GM21529 (cell line): ENCODE measurements around the gene PLGRKT.
A peak's percentile ranks its signal among the peaks of the same experiment; 100 is the strongest.
"Not testable (repeated sequence)": the region's sequence is repeated elsewhere in the genome, so short reads cannot be mapped to it uniquely, and the experiment has no call there.

Experiments
- ATAC-seq: cut with Tn5 transposase; IDR thresholded peaks from one replicate; pipeline ENCODE4 v1.9.1; 2021; ENCODE audit not compliant: unreplicated experiment

PLGRKT gene

DNA sequence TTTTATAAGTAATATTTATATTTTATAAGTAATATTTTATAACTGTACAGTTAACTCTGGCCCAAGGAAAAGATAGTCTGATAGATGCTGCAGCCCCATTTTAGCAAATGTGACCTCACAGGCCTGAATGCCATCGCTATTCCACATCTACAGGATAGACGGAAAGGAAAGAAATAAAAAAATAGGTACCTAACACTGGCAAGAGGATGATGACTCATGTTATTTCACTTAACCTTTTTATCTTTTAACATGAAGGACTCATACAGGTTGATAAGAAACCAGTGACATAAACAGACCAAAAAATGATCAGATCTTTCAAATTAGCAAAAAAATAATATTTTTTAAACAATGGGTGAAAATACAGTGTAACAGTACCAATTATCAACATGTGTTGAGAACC lies 15.3 kb upstream of the PLGRKT start:
- ATAC-seq, result no peak

DNA sequence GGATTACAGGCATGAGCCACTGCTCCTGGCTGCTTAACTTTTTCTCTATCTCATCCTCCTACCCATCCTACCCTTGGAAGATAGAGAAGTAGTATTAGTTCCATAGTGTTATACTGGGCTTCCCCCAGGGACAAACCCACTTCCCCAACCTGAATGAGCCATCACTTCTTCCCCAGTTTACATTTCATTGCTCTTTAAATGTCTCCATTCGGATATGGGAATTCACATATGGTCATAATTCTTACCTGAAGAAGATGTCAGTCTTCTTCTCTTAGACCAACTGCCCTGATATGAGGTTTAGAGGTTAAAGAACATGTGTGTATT lies 14.5 kb upstream of the PLGRKT start:
- no peak for ATAC-seq

DNA sequence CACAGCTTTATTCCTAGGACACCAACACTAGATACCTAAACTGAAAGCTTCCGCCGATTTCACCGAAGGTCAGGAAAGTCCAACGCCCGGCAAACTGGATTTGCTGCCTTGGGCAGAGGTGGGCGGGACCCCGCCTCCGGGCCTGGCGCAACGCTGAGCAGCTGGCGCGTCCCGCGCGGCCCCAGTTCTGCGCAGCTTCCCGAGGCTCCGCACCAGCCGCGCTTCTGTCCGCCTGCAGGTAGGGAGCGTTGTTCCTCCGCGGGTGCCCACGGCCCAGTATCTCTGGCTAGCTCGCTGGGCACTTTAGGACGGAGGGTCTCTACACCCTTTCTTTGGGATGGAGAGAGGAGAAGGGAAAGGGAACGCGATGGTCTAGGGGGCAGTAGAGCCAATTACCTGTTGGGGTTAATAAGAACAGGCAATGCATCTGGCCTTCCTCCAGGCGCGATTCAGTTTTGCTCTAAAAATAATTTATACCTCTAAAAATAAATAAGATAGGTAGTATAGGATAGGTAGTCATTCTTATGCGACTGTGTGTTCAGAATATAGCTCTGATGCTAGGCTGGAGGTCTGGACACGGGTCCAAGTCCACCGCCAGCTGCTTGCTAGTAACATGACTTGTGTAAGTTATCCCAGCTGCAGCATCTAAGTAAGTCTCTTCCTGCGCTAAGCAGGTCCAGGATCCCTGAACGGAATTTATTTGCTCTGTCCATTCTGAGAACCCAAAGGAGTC lies 12.8 kb upstream of the PLGRKT start, which contains the start of gene CD274:
Gene CD274 (plus strand): TSS at position 184 of the 733 bp plus-strand sequence. CDS start 5,572 bp downstream, outside the sequence.
- ATAC-seq, result peak; percentile 55

DNA sequence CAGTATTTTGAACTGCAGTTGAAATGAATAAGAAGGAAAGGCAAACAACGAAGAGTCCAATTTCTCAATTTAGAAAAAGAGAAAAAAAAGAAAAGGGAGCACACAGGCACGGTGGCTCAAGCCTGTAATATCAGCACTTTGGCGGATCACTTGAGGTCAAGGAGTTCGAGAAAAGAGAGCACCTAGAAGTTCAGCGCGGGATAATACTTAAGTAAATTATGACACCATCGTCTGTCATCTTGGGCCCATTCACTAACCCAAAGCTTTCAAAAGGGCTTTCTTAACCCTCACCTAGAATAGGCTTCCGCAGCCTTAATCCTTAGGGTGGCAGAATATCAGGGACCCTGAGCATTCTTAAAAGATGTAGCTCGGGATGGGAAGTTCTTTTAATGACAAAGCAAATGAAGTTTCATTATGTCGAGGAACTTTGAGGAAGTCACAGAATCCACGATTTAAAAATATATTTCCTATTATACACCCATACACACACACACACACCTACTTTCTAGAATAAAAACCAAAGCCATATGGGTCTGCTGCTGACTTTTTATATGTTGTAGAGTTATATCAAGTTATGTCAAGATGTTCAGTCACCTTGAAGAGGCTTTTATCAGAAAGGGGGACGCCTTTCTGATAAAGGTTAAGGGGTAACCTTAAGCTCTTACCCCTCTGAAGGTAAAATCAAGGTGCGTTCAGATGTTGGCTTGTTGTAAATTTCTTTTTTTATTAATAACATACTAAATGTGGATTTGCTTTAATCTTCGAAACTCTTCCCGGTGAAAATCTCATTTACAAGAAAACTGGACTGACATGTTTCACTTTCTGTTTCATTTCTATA lies 12.0 kb upstream of the PLGRKT start:
- ATAC-seq, result no peak

DNA sequence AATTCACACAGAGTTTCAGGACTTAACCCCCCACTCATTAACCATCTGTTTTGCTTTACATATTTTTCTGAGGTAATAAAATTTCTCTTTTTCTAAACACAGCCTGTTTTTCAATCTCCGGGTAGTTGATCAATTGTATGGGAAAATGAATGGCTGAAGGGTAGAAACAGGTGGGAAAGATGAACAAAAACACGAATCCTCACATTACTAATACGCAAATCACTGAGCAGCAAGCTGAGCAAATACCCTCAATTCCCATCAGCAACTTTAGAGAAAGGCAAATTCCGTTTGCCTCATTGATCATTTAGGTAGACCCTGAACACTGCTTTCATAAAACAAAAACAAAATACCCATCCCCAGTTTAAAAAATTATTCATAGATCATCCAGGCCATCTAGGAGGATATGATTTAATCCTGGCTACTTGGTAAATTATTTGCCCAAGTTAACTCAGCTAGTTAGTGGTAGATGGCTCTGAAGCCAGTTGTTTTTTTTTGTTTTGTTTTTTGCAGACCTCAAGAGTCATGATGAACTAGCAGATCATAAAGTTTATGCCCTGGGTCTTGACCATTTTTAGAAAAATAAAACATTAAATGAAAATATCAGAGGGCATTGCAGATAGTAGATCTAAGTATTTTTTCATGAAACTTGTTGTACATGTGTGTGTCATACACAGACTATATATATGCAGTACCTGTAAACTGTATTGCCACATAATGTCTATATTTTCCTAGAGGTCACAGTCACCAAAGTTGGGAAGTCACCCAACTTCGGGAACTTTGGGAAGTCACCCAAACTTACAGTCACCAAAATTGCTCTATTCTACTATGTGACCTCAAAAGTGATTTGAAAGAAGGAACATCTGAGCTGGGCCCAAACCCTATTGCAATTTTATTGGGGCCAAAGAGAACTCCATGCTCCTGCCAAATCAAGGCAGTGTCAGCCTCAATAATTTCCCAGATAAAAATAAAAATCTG lies 11.0 kb upstream of the PLGRKT start:
- no peak for ATAC-seq

DNA sequence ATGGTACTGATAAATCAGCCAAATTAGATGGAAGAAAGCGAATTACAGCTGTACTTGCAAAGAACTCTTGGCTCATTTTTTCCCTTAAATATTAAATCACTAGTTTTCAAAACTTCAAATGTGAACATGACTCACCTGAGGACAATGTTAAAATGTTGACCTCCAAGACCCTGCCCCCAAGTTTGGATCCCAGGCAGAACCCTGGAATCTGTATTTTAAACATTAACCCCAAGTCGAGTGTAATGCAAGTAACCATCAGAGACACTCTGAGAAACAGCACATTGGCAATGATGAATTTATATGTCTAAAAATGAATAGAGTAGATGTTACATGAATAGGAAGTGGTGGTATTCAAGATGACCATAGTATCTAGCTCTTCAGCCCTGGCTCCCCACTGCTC lies 10.3 kb upstream of the PLGRKT start:
- no peak for ATAC-seq

DNA sequence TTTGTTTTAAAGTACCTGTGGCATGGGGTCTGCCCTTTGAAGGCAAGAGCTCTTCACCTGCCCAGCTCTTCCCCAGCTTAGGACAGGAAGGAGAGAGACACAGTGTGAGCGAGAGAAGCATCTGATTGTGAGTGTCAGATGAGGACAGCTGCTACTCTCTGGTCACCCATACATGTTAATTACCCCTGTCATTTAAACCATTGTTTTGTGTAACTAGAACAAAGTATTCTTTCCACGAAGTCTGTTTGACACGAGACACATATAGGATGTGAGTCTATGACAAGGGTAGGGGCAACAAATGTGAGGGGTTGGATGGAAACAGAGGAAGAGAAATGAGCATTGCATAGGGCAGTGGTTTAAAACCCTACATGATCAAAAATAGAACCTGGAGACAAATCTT lies 9.6 kb upstream of the PLGRKT start:
- ATAC-seq, result no peak

DNA sequence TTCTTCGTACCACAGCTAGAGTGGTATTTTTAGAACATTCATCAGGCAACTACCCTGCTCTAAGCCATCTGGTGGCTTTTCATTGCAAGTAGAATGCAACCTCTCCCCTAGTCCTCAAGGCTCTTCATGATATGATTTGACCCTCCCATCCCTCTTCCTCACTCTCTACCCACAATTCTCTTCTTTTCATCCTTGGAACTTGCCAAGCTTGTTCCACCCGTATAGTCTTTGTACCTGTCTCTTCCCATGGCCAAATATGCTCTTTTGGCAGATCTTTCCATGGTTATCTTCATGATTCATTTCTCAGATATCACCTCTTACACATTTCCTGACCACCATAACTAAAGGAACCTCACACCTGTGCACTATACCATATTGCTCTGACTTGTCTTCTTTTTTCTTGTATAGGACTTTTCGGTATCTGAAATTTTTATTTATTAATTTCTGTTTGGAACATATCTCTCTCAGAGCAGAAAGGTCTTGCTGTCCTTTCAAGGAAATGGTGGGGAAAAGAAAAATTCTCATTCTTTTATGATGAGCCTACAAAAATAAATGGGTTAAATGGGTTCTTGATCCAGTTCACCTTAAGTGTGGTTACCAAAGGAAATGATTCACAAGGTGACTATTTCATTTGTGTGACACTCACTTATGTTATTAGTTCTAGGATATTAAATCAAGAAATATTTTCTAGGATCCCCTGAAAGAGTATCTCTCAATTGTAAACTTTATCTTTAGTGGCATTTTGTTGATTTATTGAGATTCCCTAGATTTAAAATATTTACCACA lies 8.9 kb upstream of the PLGRKT start:
- ATAC-seq, result no peak

DNA sequence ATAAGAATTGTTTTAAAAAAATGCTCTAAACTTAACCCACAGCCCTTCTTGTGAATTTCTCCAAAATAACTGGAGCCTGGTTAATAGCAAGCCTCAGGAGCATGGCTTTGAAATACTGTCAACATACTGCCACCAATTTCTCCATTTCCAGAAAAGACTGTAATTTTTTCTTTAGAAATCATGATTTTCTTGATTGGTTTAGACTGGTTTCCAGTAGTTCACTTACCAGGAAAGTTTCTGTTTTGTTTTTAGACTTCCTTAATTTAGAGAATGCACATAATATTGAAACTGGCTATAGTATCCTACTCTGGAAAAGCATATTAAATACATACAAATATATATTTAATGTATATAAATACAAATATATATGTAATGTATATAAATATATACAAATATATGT lies 8.2 kb upstream of the PLGRKT start:
- ATAC-seq, result no peak

DNA sequence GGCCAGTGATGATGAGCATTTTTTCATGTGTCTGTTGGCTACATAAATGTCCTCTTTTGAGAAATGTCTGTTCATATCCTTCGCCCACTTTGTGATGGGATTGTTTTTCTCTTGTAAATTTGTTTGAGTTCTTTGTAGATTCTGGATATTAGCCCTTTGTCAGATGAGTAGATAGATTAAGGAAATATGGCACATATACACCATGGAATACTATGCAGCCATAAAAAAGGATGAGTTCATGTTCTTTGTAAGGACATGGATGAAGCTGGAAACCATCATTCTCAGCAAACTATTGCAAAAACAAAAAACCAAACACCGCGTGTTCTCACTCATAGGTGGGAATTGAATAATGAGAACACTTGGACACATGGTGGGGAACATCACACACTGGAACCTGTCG lies 7.4 kb upstream of the PLGRKT start:
- ATAC-seq, result not testable (repeated sequence)

DNA sequence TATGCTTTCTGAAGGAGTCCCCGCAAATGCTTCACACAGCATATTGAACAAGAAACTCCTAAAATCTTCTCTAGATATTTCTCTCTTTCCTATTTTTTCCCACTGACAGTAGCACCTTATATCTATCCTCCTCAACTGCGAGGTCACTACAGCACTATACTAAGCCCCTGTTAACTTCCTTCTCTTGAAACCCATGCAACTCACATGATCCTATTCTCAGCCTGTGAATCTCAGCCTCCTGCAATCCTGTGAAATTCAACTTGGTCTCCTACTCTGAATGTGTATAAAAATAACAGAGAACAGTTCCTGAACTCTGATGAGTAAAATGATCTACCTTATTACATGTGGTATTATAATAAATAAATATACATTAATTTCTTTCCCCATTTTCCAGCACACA lies 6.1 kb upstream of the PLGRKT start:
- no peak for ATAC-seq

DNA sequence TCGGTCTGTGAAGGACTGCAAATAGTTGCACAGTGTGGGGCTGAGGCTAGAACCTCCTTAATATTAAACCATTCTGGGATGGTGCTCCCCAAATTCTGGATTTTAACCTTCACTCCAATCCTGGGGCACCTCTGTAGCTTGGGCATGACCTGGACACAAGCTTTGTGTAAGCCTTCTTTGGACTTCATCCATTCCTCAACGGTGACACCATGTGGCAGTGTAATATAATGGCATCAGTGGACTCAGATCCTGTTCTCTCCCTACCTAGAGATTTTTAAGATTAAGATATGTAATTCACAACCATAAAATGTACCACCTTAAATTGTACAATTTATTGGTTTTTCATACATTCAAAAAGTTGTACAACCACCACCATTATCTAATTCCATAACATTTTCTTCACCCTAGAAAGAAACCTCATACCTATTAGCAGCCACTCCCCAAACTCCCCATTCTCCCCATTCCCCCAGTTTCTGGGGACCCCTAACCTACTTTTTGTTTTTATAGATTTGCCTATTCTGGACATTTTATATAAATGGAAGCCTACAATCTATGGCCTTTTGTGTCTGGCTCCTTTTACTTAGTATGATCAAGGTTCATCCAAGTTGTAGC lies 4.8 kb upstream of the PLGRKT start:
- ATAC-seq, result no peak

DNA sequence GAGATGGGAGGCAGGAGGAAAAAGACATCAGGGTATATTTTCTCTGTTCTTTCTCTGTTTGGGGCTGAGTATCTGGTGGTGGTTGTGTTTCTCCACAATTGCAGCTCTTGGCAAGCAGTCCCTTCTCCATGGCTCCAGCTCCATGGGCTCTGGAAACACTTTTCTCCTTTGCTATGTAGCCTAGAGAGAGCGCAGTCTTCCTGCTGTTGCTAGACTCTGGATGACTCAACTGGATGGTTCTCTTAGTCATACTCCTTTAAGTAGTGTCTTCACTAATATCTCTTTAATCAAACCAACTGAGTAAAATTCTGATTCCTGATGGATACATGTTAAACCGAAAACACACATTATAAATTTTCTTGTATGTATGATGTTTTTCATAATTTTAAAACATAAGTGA lies 3.3 kb upstream of the PLGRKT start:
- no peak for ATAC-seq

DNA sequence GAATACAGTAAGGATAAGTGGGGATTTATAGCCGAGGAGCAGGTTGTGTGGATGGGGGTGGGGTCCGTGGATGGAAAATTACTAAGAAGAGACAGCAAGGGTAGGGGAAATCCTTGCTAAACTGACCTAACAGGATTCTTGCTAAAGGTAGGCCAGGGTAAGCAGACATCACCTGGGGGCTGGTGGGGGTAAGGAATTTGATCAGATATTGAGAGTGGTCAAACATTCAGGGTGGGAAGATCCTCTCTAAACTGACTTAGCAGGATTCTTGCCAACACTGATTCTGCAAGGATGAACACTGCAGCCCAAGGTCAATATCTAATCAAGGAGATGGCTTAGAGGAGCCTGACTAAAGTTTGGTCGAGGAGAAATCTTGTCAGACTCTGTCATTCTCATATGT lies 2.7 kb upstream of the PLGRKT start:
- no peak for ATAC-seq

DNA sequence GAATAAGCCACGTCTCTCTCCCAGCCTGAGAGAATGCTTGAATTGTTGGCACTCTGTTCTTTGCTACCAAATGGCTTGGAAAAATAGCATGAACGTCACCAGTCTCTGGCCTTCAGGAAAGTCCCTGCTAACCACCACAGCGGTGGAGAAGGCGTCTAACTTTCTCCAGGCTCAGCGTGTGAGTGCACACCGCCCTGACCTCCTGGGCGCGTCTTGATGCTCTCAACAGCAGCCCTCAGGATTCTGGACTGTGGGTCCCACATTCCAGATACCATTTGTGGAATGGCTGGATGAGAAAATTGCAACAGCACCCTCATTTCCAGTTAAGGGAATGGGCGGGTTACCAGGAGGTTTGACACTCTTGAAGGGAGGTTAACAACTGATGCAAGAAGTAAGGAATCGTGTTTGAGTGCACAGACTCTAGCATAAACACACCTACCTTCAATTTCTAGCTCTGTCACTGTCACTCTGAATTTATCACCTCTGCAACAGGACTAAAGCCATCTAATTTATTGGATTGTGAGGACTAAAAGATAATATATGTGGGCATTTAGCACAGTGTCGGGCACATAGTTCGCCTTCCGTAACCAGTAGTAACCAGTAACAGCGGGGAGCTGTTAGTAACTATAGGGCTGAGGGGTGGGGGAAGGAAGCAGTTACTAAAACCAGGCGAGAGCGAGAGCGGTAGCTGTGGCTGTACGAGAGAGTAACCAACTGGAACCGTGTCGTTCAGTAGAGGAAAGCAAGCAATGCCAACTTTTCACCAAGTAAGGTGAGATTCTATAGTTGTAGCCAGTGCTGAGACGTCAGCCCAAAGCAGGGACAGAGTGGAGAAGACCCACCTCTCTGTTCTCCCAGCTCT lies 807 bp upstream of the PLGRKT start:
- ATAC-seq, result peak; percentile 67

DNA sequence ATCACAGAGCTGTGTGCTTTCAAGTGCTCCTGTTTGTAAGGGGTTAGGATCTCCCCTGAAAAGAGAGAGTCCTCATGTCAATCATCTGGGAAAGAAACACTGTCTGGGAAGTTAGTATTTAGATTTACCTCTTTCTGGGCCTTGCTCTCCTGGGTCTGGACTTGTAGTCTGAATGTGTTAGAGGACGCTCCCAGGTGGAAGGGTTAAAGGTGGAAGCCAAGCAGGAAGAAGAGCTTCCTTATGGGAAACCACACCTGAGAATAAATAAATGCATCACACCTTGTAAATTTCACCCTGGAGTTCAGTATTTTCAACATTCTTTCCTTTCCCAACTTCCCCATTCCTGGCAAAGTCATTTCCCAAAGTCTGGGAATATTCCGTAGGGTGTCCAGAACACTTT lies 1.3 kb downstream of the PLGRKT start:
- ATAC-seq, result no peak

DNA sequence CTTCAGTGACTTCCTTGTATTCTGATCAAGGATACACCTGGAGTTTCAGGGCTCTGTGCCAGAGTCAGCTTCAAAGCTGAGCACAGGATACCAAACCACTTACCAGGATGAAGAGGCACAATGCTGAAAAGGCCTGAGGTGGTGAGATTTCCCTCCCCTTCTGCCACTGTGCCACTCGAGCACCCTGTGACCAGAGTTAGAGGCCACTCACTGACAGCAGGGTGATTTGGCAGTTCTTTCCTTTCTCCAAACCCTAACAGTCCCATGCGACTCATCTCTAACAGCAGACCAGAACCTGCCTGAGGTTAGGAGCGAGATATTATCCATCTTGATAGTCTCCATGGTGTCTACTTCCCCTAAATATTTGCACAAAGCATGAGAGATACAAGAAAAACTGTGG lies 1.8 kb downstream of the PLGRKT start:
- no peak for ATAC-seq

DNA sequence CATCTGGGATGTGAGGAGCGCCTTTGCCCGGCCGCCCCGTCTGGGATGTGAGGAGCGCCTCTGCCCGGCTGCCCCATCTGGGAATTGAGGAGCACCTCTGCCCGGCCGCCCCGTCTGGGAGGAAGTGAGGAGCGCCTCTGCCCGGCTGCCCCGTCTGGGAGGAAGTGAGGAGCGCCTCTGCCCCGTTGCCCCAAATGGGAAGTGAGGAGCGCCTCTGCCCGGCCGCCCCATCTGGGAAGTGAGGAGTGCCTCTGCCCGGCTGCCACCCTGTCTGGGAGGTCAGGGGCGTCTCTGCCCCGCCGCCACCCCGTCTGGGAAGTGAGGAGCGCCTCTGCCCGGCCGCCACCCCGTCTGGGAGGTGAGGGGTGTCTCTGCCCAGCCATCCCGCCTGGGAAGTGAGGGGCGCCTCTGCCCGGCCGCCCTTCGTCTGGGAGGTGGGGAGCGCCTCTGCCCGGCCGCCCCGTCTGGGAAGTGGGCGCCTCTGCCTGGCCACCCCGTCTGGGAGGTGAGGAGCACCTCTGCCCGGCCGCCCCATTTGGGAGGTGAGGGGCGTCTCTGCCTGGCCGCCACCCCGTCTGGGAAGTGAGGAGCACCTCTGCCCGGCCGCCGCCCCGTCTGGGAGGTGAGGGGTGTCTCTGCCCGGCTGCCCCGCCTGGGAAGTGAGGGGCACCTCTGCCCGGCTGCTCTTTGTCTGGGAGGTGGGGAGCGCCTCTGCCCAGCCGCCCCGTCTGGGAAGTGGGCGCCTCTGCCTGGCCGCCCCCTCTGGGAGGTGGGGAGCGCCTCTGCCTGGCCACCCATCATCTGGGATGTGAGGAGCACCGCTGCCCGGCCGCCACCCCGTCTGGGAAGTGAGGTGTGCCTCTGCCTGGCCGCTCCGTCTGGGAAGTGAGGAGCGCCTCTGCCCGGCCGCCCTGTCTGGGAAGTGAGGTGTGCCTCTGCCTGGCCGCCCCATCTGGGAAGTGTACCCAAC lies 3.6 kb downstream of the PLGRKT start:
- ATAC-seq, result not testable (repeated sequence)
